Measurements from ENCODE around the gene NSF.

Gene NSF

DNA sequence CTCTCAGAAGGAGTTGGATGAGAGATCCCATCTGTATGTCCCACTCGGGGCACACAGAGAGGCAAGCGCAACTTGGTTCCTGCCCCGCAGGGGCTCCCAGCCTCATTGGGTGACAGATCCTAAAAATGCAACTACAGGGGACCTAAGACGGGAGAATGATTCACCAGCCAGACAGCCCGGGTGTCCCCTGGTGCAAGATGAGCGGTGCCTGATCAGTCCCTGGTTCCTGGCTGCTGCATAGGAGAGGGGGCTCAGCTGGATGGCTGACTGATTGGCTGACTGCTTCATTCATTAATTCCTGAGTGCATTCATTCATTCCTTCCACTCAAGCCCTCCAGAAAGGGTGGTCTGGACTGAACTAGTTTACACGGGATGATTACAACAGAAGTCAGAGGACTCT lies 206.1 kb downstream of the NSF start:
- Histone ChIP-seq H3K4me2 (ENCODE audit: low read length) (no peak overlapping the region), H3K9me3 (ENCODE audit: control insufficient read depth, insufficient read depth, low read length) (no peaks in the 10 kb centered on the region), H3K36me3 (ENCODE audit: control insufficient read depth, low read length) (no peaks in the 10 kb centered on the region), H3F3A (ENCODE audit: control insufficient read depth, insufficient read depth) (no peaks in the 10 kb centered on the region), H3K4me1 (ENCODE audit: control insufficient read depth, low read length) (no peaks in the 10 kb centered on the region), H3K9me2 (replicated peaks; ENCODE audit: control insufficient read depth, low read length) (no peaks in the 10 kb centered on the region), H3K27ac (ENCODE audit: low read depth, low read length) (no peak overlapping the region), H3K27me3 (ENCODE audit: control insufficient read depth, low read length) (peaks cover 16% of the 10 kb centered on the region), H3K79me2 (ENCODE audit: control insufficient read depth, low read length) (no peaks in the 10 kb centered on the region), H4K20me1 (ENCODE audit: control insufficient read depth, insufficient read depth, low read depth, low read length) (no peaks in the 10 kb centered on the region), H3K4me3 (ENCODE audit: low read length) (no peak overlapping the region)
- no peak for TF ChIP-seq EZH2phosphoT487 (IDR thresholded peaks at IDR 0.05; ENCODE audit: borderline replicate concordance, low read length)

DNA sequence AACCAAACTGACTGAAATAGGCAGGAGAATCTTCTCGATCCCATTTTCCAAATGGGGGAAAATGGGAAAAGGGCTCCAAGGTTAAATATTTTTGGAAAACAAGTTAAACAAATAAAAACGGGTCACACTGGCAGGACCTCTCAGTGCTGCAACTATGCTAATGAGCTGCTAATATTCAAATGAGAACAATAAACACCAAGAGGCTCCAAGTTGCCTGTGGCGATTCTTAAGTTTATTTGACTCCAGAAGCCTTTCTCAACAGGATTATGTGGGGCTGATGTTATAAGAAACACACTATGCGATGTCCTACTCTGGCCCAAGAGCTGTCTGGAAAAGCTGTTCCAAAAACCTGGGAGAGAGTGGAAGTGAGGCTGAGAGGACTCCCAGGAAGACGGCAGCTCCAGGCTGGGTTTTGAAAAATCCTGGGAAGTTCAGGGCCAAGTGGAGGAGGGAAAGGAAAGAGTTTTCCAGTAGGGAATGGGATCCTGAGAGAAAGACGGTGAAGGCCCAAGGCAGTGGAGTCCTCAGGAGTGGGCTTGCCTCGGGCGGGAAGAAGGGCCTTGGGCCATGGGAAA lies 206.6 kb downstream of the NSF start:
- no peaks in the 10 kb centered on the region for H3K9me2 ChIP-seq (replicated peaks; ENCODE audit: control insufficient read depth, low read length)
- H3K36me3 ChIP-seq (ENCODE audit: control insufficient read depth, low read length) = no peaks in the 10 kb centered on the region
- no peaks in the 10 kb centered on the region for H4K20me1 ChIP-seq (ENCODE audit: control insufficient read depth, insufficient read depth, low read depth, low read length)
- H3K4me2 ChIP-seq (ENCODE audit: low read length) = no peak overlapping the region
- no peaks in the 10 kb centered on the region for H3K4me1 ChIP-seq (ENCODE audit: control insufficient read depth, low read length)
- no peak overlapping the region for H3K27ac ChIP-seq (ENCODE audit: low read depth, low read length)
- no peak for TF ChIP-seq EZH2phosphoT487 (IDR thresholded peaks at IDR 0.05; ENCODE audit: borderline replicate concordance, low read length)
- TF ChIP-seq, protein P1, sequence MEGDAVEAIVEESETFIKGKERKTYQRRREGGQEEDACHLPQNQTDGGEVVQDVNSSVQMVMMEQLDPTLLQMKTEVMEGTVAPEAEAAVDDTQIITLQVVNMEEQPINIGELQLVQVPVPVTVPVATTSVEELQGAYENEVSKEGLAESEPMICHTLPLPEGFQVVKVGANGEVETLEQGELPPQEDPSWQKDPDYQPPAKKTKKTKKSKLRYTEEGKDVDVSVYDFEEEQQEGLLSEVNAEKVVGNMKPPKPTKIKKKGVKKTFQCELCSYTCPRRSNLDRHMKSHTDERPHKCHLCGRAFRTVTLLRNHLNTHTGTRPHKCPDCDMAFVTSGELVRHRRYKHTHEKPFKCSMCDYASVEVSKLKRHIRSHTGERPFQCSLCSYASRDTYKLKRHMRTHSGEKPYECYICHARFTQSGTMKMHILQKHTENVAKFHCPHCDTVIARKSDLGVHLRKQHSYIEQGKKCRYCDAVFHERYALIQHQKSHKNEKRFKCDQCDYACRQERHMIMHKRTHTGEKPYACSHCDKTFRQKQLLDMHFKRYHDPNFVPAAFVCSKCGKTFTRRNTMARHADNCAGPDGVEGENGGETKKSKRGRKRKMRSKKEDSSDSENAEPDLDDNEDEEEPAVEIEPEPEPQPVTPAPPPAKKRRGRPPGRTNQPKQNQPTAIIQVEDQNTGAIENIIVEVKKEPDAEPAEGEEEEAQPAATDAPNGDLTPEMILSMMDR (IDR thresholded peaks at IDR 0.05; ENCODE audit: low read depth, low read length, poor library complexity, severe bottlenecking) = no peak
- H3K79me2 ChIP-seq (ENCODE audit: control insufficient read depth, low read length) = no peaks in the 10 kb centered on the region
- H3K4me3 ChIP-seq (ENCODE audit: low read length) = no peak overlapping the region
- peaks cover 16% of the 10 kb centered on the region for H3K27me3 ChIP-seq (ENCODE audit: control insufficient read depth, low read length)
- no peaks in the 10 kb centered on the region for H3F3A ChIP-seq (ENCODE audit: control insufficient read depth, insufficient read depth)
- H3K9me3 ChIP-seq (ENCODE audit: control insufficient read depth, insufficient read depth, low read length) = no peaks in the 10 kb centered on the region

DNA sequence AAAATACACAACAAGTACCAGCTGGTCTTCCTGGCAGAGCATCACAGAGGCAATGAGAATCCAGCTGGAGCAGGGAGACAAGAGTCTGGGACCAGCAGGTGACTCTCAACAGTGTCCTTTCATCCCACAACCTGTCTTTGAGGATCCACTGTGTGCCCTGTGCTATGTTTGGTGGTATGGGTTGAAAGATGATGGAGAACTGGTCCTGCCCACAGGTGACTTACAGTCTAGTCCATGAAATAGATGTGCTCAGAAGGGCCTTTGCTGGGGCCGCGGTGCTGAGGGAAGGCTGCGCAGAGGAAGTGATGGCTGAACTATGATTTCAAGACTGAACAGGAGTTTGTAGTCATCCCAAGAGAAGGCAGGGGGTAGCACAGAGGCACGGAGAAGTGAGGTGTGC lies 210.1 kb downstream of the NSF start:
- Histone ChIP-seq H3K9me2 (replicated peaks; ENCODE audit: control insufficient read depth, low read length) (no peaks in the 10 kb centered on the region), H3K27ac (ENCODE audit: low read depth, low read length) (no peak overlapping the region), H4K20me1 (ENCODE audit: control insufficient read depth, insufficient read depth, low read depth, low read length) (no peaks in the 10 kb centered on the region), H3F3A (ENCODE audit: control insufficient read depth, insufficient read depth) (no peaks in the 10 kb centered on the region), H3K4me1 (ENCODE audit: control insufficient read depth, low read length) (no peaks in the 10 kb centered on the region), H3K27me3 (ENCODE audit: control insufficient read depth, low read length) (no peaks in the 10 kb centered on the region), H3K79me2 (ENCODE audit: control insufficient read depth, low read length) (no peaks in the 10 kb centered on the region), H3K4me2 (ENCODE audit: low read length) (no peak overlapping the region), H3K9me3 (ENCODE audit: control insufficient read depth, insufficient read depth, low read length) (no peaks in the 10 kb centered on the region), H3K36me3 (ENCODE audit: control insufficient read depth, low read length) (no peaks in the 10 kb centered on the region), H3K4me3 (ENCODE audit: low read length) (no peak overlapping the region)
- TF ChIP-seq, protein P1 (IDR thresholded peaks at IDR 0.05; ENCODE audit: low read depth, low read length, poor library complexity, severe bottlenecking) = no peak
- TF ChIP-seq EZH2phosphoT487 (IDR thresholded peaks at IDR 0.05; ENCODE audit: borderline replicate concordance, low read length) = no peak

DNA sequence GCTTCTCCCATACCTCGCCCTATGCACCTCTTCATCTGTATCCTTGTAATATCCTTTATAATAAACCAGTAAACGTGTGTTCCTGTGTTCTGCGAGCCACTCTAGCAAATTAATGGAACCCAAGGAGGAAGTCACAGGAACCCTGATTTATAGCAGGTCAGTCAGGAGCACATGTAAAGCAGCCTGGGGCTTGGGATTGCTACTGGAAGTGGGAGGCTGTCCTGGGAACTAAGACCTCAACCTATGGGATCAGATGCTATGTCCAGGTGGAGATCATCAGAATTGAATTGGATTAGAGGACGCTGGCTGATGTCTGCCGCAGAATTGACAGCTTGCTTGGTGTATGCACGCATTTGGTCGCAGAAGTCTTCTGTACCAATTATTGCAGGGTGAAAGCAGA lies 212.3 kb downstream of the NSF start:
- H3K4me1 ChIP-seq (ENCODE audit: control insufficient read depth, low read length) = no peaks in the 10 kb centered on the region
- no peaks in the 10 kb centered on the region for H3K9me2 ChIP-seq (replicated peaks; ENCODE audit: control insufficient read depth, low read length)
- H3K36me3 ChIP-seq (ENCODE audit: control insufficient read depth, low read length) = no peaks in the 10 kb centered on the region
- no peaks in the 10 kb centered on the region for H3K27me3 ChIP-seq (ENCODE audit: control insufficient read depth, low read length)
- no peak overlapping the region for H3K27ac ChIP-seq (ENCODE audit: low read depth, low read length)
- TF ChIP-seq, protein P1 (IDR thresholded peaks at IDR 0.05; ENCODE audit: low read depth, low read length, poor library complexity, severe bottlenecking) = no peak
- TF ChIP-seq EZH2phosphoT487 (IDR thresholded peaks at IDR 0.05; ENCODE audit: borderline replicate concordance, low read length) = no peak
- H3K79me2 ChIP-seq (ENCODE audit: control insufficient read depth, low read length) = no peaks in the 10 kb centered on the region
- H4K20me1 ChIP-seq (ENCODE audit: control insufficient read depth, insufficient read depth, low read depth, low read length) = no peaks in the 10 kb centered on the region
- H3K9me3 ChIP-seq (ENCODE audit: control insufficient read depth, insufficient read depth, low read length) = no peaks in the 10 kb centered on the region
- H3K4me3 ChIP-seq (ENCODE audit: low read length) = no peak overlapping the region
- no peak overlapping the region for H3K4me2 ChIP-seq (ENCODE audit: low read length)
- no peaks in the 10 kb centered on the region for H3F3A ChIP-seq (ENCODE audit: control insufficient read depth, insufficient read depth)
